Left ventricle myocardium inferior (tissue), 1 donor: Measurements from ENCODE around the gene PERCC1. TPM values are rescaled to one million over a fixed set of nuclear protein-coding genes. Genes with fewer than 3 reads are reported as not detected.
A peak's percentile ranks its signal among the peaks of the same experiment; 100 is the strongest.

Experiments
- DNase-seq: peaks from one replicate; pipeline ENCODE4 v3.0.0-alpha.2; 2020
- H3K27ac ChIP-seq: fragments of 200-600 bp; replicated peaks from 2 replicates; pipeline ENCODE4 v1.8.0; 2021
- H3K27me3 ChIP-seq: fragments of 200-600 bp; 2 replicates; pipeline ENCODE4 v1.8.0; 2021; ENCODE audit warnings: low read depth
- H3K36me3 ChIP-seq: fragments of 200-600 bp; 2 replicates; pipeline ENCODE4 v1.8.0; 2021
- H3K4me1 ChIP-seq: fragments of 200-600 bp; 2 replicates; pipeline ENCODE4 v1.8.0; 2021
- H3K4me3 ChIP-seq: fragments of 200-600 bp; 2 replicates; pipeline ENCODE4 v1.8.0; 2021; ENCODE audit warnings: mild to moderate bottlenecking, moderate library complexity
- H3K9me3 ChIP-seq: fragments of 200-600 bp; replicated peaks from 2 replicates; pipeline ENCODE4 v1.8.0; 2021
- CTCF ChIP-seq: fragments of 200-600 bp; IDR thresholded peaks from 2 replicates; pipeline ENCODE4 v1.8.0; 2021; ENCODE audit warnings: antibody characterized with exemption, mild to moderate bottlenecking, borderline replicate concordance
- intact Hi-C: fragments of 100-400 bp; cut with micrococcal nuclease; formaldehyde crosslinking; loops from one replicate; pipeline ENCODE4 v1.11.0; 2022
- total RNA-seq: library from RNA; stranded (reverse); fragmentation: NEBNext Ultra II Directional; extraction: Animal tissue kit (Norgen Biotek cat#: 25700); gene quantifications from one replicate; pipeline ENCODE4 v1.2.1, GENCODE V29; 2021
- donor health status: DM: no; HTN: yes; CAD: no; lungs with severe emphysema.

The PERCC1 gene
- total RNA-seq, 1 donor from 2014 or later = not detected

- Histone ChIP-seq H3K27ac (no peak overlapping the region), H3K4me3 (no peak overlapping the region), H3K4me1 (no peaks in the 10 kb centered on the region), H3K27me3 (no peaks in the 10 kb centered on the region), H3K36me3 (peaks cover 58% of the 10 kb centered on the region), H3K9me3 (no peaks in the 10 kb centered on the region)
- DNase-seq = no peak
- no peak for TF ChIP-seq CTCF
- intact Hi-C loops = no loop called here
These were observed 29.1 kb upstream of the PERCC1 start for GRCh38 chr16:1401758-1402154.

GRCh38 chr16:1403036-1403435, 27.8 kb upstream of the PERCC1 start:
- intact Hi-C loops = no loop called here
- TF ChIP-seq CTCF = no peak
- Histone ChIP-seq H3K4me3 (no peak overlapping the region), H3K9me3 (no peaks in the 10 kb centered on the region), H3K27ac (no peak overlapping the region), H3K27me3 (no peaks in the 10 kb centered on the region), H3K36me3 (peaks cover 54% of the 10 kb centered on the region), H3K4me1 (peaks cover 9% of the 10 kb centered on the region)
- no peak for DNase-seq

- H3K27ac ChIP-seq = no peak overlapping the region
- H3K4me3 ChIP-seq = no peak overlapping the region
- intact Hi-C loops = no loop called here
- DNase-seq = no peak
- TF ChIP-seq CTCF = no peak
- no peaks in the 10 kb centered on the region for H3K27me3 ChIP-seq
- H3K4me1 ChIP-seq = peaks cover 15% of the 10 kb centered on the region
- peaks cover 47% of the 10 kb centered on the region for H3K36me3 ChIP-seq
- H3K9me3 ChIP-seq = no peaks in the 10 kb centered on the region
These were observed 27.1 kb upstream of the PERCC1 start for GRCh38 chr16:1403733-1404132.

GRCh38 chr16:1407753-1408152, 23.1 kb upstream of the PERCC1 start:
- H3K36me3 ChIP-seq = peaks cover 35% of the 10 kb centered on the region
- H3K4me1 ChIP-seq = peaks cover 32% of the 10 kb centered on the region
- no peak for TF ChIP-seq CTCF

GRCh38 chr16:1408171-1408837, 22.6 kb upstream of the PERCC1 start:
- peak; percentile 96 for DNase-seq
- TF ChIP-seq CTCF = no peak
- Histone ChIP-seq H3K27ac (peak overlapping the region; percentile 75), H3K36me3 (peaks cover 31% of the 10 kb centered on the region), H3K4me1 (peaks cover 37% of the 10 kb centered on the region), H3K27me3 (no peaks in the 10 kb centered on the region), H3K9me3 (no peaks in the 10 kb centered on the region), H3K4me3 (peak overlapping the region; percentile 72)
- intact Hi-C loops = no loop called here

More at GRCh38 chr16:1407753-1408152, 23.1 kb upstream of the PERCC1 start:
- Histone ChIP-seq H3K9me3 (no peaks in the 10 kb centered on the region), H3K27ac (peak overlapping the region; percentile 75), H3K27me3 (no peaks in the 10 kb centered on the region), H3K4me3 (peak overlapping the region; percentile 72)
- intact Hi-C loops = no loop called here
- DNase-seq = no peak
